Psoas muscle (tissue), 8 donors: ENCODE data around the gene TSPAN5. TPM values are rescaled to one million over a fixed set of nuclear protein-coding genes. Genes with fewer than 3 reads are reported as not detected.
A peak's percentile ranks its signal among the peaks of the same experiment; 100 is the strongest.

Experiments
- ATAC-seq, 4 donors: fragments of 200-7000 bp; cut with Tn5 transposase; one replicate each; pipeline ENCODE4 v1.9.1; 2020; ENCODE audit warnings: moderate library complexity in 3 of 4, mild to moderate bottlenecking in 2 of 4
- DNase-seq, 2 donors: peaks; one replicate each; pipeline ENCODE4 v3.0.0-alpha.2; 2020
- H3K27ac ChIP-seq: fragments of 200-600 bp; one replicate; pipeline ENCODE4 v1.8.0; 2022
- H3K27me3 ChIP-seq, 3 donors: fragments of 200-600 bp in 1 of 3; one replicate each; pipeline versions ENCODE4 v1.6.1 to v1.8.0; 2013 to 2022; ENCODE audit warnings: low read length in 2 of 3, mild to moderate bottlenecking in 2 of 3, moderate library complexity in 1 of 3; ENCODE audit not compliant: insufficient read depth in 3 of 3
- H3K36me3 ChIP-seq, 2 donors: fragments of 200-600 bp in 1 of 2; one replicate each; pipeline versions ENCODE4 v1.6.1 to v1.8.0; 2013 to 2022; ENCODE audit warnings: low read depth in 1 of 2, mild to moderate bottlenecking in 1 of 2, moderate library complexity in 1 of 2; ENCODE audit not compliant: insufficient read depth in 1 of 2
- H3K4me1 ChIP-seq: fragments of 200-600 bp; one replicate; pipeline ENCODE4 v1.8.0; 2022
- H3K4me3 ChIP-seq: fragments of 200-600 bp; one replicate; pipeline ENCODE4 v1.8.0; 2022; ENCODE audit warnings: mild to moderate bottlenecking
- H3K9me3 ChIP-seq: fragments of 200-600 bp; one replicate; pipeline ENCODE4 v1.8.0; 2022
- CTCF ChIP-seq: fragments of 200-600 bp; IDR thresholded peaks from one replicate; pipeline ENCODE4 v1.8.0; 2022; ENCODE audit warnings: antibody characterized with exemption
- WGBS, 3 donors: extraction: QIAGEN DNeasy Blood & Tissue Kit; methylation state at CpG; one replicate each; pipeline versions ENCODE4 v1.1.6 to v1.1.7; 2013; 5-methylcytosine and 5-hydroxymethylcytosine counted together
- intact Hi-C, 2 donors: fragments of 100-400 bp; cut with DNase I; formaldehyde crosslinking; loops; one replicate each; pipeline versions ENCODE4 v1.11.0 to v1.14.2; 2022
- polyA plus RNA-seq, 3 donors: library from polyadenylated mRNA; stranded (reverse); fragments of 200-250 nt; gene quantifications; one replicate each; pipeline ENCODE4 v1.2.3, GENCODE V29; 2013
- total RNA-seq, 4 donors: library from RNA; stranded (reverse); fragmentation: NEBNext Ultra II Directional in 2 of 4; extraction: Animal tissue kit (Norgen Biotek cat#: 25700) in 2 of 4; gene quantifications; one replicate each; pipeline versions ENCODE4 v1.2.1 to v1.2.4, GENCODE V29; 2021 to 2023
- donor health status: healthy with polysubstance abuse.
- donor health status: DM: no; HTN: no; CAD: no; lungs with moderate emphysema.
- donor health status: Bipolar disorder and iron deficiency.
- donor health status: healthy.
- donor health status: DM: yes; HTN: yes; CAD: no.
- donor health status: DM: no; HTN: no; CAD: no.
- donor health status: DM: no; HTN: no; CAD: no.
- donor health status: DM: yes; HTN: yes; CAD: no.

The TSPAN5 gene
- total and polyA plus RNA-seq, 7 donors, result 0.63 to 7.3 (median 3.8) TPM

GRCh38 chr4:98447648-98448047, 210.8 kb downstream of the TSPAN5 start:
- Histone ChIP-seq H3K4me3 (no peak overlapping the region), H3K27ac (no peak overlapping the region), H3K36me3 (peaks cover 1 to 3% of the 10 kb centered on the region in 2 donors), H3K4me1 (no peaks in the 10 kb centered on the region), H3K27me3 (no peaks in the 10 kb centered on the region), H3K9me3 (no peaks in the 10 kb centered on the region)
- DNase-seq (no peak), ATAC-seq (no peak)
- no peak for TF ChIP-seq CTCF
- intact Hi-C loops, result no loop called here
- 92 to 98% (median 95%) methylated on average over 5 of the region's 5 CpGs for WGBS, 3 donors

GRCh38 chr4:98446499-98447375, 211.7 kb downstream of the TSPAN5 start:
- DNase-seq (peak in 1 of 2 donors; percentile 50), ATAC-seq (peak in 2 of 4 donors; percentile 30 to 57)
- Histone ChIP-seq H3K4me1 (no peaks in the 10 kb centered on the region), H3K27ac (no peak overlapping the region), H3K36me3 (peaks cover 3 to 10% of the 10 kb centered on the region in 2 donors), H3K27me3 (no peaks in the 10 kb centered on the region), H3K9me3 (no peaks in the 10 kb centered on the region), H3K4me3 (no peak overlapping the region)
- 64 to 81% (median 69%) methylated on average over 10 of the region's 10 CpGs for WGBS, 3 donors
- no peak for TF ChIP-seq CTCF
- intact Hi-C loops, result no loop called here

GRCh38 chr4:98444371-98444770, 214.0 kb downstream of the TSPAN5 start:
- no peaks in the 10 kb centered on the region for H3K27me3 ChIP-seq
- H3K9me3 ChIP-seq, result no peaks in the 10 kb centered on the region
- intact Hi-C loops, result no loop called here
- H3K36me3 ChIP-seq, result peaks cover 3 to 33% of the 10 kb centered on the region in 2 donors
- ATAC-seq (no peak), DNase-seq (no peak)
- TF ChIP-seq CTCF, result no peak
- no peaks in the 10 kb centered on the region for H3K4me1 ChIP-seq
- no peak overlapping the region for H3K27ac ChIP-seq
- no peak overlapping the region for H3K4me3 ChIP-seq

DNA sequence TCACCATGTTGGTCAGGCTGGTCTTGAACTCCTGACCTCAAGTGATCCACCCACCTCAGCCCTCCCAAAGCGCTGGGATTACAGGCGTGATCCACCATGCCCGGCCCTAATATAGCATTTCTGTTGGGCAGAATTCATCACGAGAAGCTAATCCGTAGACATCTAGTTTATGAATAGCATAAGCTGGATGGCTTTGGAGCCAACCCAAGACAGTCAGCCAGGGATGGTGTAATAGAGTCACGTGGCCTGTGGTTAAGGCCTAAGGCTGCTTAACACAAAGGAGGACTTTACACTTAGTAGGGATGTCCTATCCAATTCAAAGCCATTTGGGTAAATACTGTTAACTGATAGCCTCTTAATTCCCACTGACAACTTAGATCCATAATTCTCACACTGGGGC, 223.6 kb downstream of the TSPAN5 start:
- no peak overlapping the region for H3K4me3 ChIP-seq
- 84 to 90% (median 89%) methylated on average over 6 of the region's 6 CpGs for WGBS, 3 donors
- H3K4me1 ChIP-seq, result no peaks in the 10 kb centered on the region
- intact Hi-C loops, result no loop called here
- TF ChIP-seq CTCF, result no peak
- ATAC-seq, result no peak
- H3K9me3 ChIP-seq, result no peaks in the 10 kb centered on the region
- no peak overlapping the region for H3K27ac ChIP-seq
- no peaks in the 10 kb centered on the region for H3K27me3 ChIP-seq
- peaks cover 0 to 43% of the 10 kb centered on the region in 2 donors for H3K36me3 ChIP-seq
- no peak for DNase-seq

- 80 to 97% (median 90%) methylated on average over 1 of the region's 1 CpG for WGBS, 3 donors
- Histone ChIP-seq H3K4me3 (no peak overlapping the region), H3K27me3 (no peaks in the 10 kb centered on the region), H3K9me3 (no peaks in the 10 kb centered on the region), H3K27ac (no peak overlapping the region), H3K36me3 (peaks cover 0 to 37% of the 10 kb centered on the region in 2 donors), H3K4me1 (no peaks in the 10 kb centered on the region)
- DNase-seq (no peak), ATAC-seq (no peak)
- intact Hi-C loops, result no loop called here
- no peak for TF ChIP-seq CTCF
Observed at GRCh38 chr4:98433691-98434090, 224.7 kb downstream of the TSPAN5 start.
